SKM-1 treated with dmso at 0.1 percent for 144 hours (cell line): ENCODE measurements around the gene NANOGP8.
"Not testable (repeated sequence)": the region's sequence is repeated elsewhere in the genome, so short reads cannot be mapped to it uniquely, and the experiment has no call there.

Source experiments
- DNase-seq: peaks from one replicate; lab custom pipeline; 2025; ENCODE audit not compliant: unreplicated experiment; lab: John Stamatoyannopoulos, UW

The NANOGP8 gene, protein sequence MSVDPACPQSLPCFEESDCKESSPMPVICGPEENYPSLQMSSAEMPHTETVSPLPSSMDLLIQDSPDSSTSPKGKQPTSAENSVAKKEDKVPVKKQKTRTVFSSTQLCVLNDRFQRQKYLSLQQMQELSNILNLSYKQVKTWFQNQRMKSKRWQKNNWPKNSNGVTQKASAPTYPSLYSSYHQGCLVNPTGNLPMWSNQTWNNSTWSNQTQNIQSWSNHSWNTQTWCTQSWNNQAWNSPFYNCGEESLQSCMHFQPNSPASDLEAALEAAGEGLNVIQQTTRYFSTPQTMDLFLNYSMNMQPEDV

DNA sequence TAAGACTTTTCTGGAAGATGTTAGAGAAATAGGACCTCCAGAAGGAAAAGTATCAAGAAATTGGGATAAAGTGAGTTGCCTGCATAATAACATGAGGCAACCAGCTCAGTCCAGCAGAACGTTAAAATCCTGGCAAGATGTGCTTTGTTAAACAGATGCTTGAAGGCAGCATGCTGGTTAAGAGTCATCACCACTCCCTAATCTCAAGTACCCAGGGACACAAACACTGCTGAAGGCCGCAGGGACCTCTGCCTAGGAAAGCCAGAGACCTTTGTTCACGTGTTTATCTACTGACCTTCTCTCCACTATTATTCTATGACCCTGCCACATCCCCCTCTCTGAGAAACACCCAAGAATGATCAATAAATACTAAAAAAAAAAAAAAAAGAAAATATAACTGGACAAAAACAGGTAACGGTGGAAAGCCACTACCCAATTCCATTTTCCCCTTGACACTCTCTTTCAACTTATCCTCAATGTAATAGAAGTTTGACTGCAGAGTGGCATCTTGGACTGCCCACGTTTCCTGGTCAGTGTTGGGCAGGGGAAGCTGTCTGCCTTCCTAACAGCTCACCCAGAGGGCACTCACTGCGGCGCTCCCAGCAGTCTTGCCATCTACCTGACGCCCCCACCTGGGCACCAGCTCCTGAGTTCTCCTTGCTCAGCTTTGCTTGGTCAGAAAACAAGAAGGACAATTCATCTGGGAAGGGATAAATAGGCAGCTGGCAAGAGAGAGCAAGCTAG lies at the start of gene NANOGP8:
Gene NANOGP8 (minus strand): TSS at position 120 of the 744 bp plus-strand sequence. CDS start 185 bp downstream, outside the sequence.
- DNase-seq = not testable (repeated sequence)

DNA sequence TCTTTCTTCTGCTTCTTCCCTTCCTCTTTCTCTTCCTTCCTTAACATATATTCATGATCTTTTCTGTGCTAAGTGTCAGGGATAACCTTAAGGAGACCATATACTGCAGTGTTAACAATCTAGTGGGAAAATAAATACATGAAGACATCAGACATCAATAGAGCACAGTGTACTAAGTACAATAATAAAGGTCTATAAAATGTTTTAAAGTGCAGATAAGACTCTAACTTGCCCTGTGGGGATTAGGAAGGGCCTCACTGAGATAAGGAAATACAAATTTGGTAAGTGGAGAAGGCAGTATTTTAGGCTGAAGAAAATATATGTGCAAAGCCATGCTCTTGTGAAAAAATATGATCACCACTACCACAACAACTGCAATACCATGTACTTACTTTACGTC lies 49.2 kb upstream of the NANOGP8 start:
- DNase-seq = no peak

DNA sequence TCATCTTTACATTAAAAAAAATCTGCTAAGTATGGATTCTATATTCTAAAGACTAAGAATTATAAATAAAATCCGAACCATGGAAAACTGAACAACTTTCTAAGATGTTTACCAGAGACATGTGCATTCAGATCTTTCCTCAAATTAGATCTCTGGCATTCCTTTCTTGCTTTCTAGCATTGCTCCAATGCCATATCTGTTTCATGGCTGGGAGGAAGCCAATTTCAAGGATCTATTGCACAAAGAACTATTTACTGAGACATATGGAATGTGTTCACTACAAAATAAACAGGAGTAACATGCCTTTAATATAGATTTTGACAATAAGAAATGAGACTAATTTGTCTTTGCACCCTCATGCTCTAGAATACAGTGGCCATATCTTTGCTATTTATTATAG lies 45.1 kb upstream of the NANOGP8 start:
- no peak for DNase-seq

DNA sequence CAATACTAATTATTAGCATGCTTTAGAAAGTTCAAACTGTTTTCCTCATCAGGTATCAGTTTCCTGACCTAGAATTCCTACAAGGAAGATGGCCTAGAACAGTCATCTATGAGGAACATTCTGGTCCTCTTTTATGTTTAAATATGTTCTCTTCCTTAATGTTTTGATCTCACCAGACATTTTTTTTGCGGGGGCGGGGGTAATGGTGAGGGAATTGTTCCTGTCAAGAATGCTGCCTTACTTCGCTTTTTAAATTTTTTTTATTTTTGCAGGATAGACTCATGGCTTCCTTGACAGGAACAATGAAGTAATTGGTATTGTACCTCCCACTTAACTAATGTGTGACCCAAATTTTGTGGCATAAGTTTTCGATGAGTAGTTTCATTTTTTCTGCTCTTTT lies 44.3 kb upstream of the NANOGP8 start:
- no peak for DNase-seq

DNA sequence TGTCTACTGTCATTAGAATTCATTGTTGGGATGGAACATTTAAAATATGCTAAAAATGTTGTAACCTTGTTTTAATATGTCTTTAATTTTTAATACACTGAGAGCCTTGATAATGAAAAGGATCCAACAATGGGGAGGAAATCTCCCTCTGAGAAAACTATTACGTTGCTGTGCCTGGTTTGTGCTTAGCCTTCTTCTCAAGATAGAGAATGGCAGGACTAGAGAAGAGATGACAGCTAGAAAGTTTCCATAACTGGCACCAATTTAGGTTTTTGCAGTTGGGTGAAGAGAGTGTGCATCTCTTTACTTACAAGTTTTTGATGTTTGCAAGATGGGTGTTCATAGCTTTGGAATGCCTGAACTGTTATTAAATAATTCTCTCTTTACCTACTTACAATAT lies 42.6 kb upstream of the NANOGP8 start:
- DNase-seq = no peak

DNA sequence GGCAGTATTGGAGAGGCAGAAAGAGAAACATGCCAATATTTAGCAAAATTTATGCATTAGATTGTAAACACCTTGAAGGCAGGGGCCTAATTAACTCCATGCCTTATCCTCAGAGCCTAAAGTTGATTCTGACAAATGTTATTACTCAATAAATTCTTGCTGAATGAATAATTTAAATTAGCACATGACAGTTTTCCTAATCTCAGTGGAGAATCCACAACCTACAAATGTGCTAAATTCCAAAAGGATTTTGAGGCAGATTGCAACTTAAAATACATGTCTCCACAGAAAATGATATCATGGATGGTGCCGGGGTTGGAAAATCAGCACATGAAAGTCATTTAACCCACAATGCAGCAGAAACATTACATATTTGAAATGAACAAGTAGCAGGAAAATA lies 41.1 kb upstream of the NANOGP8 start:
- no peak for DNase-seq

DNA sequence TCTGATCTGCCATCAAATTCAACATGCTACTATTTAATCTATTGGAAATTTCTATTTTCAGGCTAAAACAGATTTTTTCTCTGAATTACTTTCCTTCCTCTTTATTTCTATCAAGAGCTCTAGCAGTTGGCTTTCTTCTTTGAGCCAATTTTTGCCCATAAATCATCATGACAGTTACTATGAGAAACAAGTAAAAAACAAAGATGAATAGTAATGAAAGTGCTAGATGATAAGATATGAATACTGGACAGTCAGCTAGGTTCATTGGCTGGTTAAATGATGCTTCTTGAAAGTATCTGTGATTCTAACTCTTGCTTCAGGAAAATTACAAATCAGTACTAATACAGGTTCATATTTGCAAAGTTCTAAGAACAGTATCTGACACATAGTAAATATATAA lies 38.6 kb upstream of the NANOGP8 start:
- no peak for DNase-seq

DNA sequence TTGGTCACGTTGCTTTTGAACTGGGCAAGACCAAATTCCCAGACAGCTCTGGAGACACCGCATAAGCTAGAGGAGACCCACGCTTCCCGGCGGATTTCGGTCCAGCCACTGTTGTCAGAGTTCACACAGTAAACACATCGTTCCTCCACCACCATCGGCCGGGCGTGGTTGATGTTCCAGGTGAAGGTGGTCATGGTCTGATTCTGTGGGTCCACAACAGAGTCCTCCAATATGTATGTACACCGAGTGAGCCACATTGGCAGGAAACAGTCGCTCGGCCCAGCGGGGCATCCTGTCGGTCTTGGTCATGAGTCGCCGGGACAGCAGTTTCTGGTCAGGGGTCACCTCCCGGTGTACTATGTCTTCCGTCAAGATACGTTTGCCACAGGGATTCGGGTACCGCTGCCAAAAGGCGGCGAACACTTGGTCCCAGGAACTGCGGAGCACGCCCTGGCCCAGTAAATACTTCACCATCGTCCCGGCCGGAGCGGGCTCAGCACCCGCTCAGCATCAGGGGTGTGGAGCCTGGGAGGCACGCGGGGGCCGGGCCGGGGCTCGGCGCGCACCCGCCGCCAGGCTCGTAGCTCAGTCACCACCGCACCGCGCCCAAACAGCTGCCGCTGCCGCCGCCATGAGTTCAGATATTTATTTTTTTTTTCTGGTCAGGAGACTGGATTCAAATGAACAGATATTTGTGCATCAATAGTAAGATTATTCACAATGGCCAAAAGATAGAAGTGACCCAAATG lies 36.7 kb upstream of the NANOGP8 start:
- DNase-seq = no peak

DNA sequence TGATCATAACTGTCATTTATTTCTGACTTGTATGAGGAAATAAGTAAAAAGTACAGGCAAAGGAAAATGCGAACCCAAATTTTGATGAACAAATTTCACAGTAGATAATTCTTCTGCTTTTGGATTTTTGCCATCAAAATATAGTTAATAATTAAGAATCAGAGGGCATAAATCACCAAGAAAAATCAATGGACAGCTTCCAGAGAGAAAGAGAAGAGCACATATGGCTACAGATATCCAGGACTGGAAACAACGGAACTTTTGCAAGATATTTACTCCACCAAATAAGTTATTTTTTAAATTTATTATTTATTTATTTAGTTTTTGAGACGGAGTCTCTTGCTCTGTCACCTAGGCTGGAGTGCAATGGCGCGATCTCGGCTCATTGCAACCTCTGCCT lies 35.1 kb upstream of the NANOGP8 start:
- no peak for DNase-seq

DNA sequence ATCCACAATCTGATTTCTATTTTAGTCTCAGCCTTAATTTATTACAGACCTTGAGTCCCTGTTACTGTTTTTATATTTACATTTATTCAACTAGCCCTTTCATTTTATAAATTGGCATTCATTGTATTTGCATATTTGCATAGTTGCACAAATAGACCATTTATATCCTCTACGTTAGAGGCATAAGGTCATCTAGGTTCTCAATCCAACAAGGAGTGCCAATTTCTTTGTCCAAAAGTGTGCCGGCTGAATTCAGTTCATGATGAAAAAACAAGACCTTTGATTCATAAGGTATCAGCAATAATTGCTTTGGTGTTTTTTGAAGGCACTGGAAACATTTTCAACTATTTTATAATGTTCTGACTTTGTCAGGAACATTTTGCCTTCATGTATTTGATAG lies 33.9 kb upstream of the NANOGP8 start:
- no peak for DNase-seq

DNA sequence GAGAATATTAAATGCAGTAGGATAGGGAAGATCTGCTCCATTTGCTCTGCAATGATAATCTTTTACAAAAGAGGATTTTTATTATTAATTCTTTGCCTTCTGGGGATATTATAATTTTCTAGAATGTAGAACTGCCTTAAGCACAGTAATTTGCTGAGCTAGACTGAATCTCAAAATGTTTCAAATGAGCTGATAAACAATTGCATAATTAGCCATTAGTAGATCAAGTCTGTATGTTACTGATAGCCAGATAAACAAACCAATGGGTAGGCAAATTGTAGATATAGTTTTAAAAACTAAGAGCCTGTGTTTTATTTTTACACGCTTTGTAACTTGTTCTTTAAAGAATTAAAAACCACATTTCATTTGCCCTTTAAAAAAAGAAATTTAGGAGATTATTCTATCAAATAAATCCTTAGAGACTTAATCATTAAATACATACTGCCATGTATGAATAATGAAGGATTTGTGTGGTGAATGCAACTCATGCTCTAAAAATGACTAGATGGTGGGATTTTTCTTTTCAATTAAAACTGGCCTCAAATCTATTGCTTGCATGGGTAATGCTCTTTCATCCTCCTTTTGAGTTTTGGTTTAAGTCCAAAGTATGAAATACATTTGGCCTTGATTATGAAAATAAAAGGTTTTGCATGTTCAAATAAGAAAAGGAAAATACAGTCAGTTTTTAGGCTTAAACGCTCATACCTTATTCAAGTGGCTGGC lies 32.6 kb upstream of the NANOGP8 start:
- no peak for DNase-seq

DNA sequence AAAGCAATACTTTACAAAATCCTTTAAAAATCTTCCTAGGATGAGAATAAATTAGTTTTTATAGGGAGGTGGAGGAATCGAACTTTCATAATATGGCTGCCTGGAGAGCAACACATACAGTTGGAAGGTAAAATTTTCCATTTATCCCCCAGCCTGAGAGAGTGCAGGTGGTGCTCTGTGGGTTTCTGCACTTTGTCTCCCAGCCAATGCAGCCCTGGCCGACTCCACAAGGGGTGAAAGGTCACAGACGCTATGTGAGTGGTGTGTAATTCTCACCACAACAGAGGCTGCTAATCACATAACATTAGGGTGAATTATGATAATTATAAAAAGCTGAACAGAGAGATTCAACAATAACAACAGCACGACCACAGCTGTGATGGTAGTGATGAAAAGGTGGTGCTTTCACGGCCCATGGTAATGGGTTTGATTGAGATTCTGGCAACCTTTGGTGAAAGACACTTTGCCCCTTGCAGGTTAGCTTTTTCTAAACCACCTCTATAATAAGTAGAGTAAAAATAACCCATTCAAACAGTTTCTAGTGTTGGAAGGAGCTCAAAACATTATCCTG lies 30.1 kb upstream of the NANOGP8 start:
- no peak for DNase-seq

DNA sequence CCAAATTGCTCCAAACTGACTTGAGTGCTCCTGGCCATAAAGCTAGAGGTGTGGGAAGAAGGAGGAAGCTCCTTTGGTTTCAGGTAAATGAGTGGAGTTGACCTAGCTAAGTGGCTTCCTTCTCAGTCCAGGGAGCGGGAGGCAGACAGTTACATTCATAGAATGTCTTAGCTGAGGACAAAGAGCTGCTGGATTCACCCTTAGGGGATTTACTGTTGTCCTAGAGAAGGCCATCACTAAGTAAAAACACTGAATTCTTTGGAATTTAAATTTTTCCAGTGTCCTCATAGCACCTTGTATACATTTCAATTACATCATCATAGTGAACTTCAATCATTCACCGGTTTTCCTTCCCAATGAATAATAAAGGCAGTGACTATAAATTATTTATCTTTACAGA lies 27.3 kb upstream of the NANOGP8 start:
- DNase-seq = no peak

DNA sequence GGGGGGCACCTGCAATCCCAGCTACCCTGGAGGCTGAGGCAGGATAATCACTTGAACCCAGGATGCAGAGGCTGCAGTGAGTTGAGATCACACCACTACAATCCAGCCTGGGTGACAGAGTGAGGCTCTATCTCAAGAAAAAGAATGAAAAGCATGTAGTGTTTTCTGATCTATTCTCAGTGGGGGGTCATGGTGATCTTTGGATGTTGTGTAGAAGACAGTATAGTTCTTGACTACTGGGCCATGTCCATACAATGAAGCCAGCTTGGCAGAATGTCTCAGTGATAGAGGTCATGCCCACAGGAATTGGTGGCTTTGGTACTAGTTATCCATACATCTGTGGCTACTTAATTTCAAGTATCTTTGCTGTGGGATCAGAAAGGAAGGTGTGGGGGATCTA lies 26.8 kb upstream of the NANOGP8 start:
- DNase-seq = no peak

DNA sequence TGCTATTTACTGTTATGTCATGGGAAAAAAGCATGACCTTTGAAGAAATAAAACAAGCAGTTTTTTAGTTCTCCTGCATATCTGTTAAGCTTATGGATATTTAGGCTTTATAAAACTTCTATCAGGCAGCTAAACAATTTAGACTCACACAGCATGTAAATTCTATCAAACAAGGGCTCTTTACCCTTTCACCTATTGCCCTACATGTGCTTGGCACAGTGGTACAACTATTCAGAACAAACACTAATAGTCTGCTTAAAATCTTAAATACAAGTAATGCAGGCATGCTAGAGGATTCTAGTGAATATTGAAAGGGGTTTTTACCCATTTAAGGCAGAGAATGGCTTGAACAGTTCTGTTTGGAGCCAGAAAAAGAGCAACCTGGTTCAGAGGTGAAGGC lies 23.4 kb upstream of the NANOGP8 start:
- no peak for DNase-seq

DNA sequence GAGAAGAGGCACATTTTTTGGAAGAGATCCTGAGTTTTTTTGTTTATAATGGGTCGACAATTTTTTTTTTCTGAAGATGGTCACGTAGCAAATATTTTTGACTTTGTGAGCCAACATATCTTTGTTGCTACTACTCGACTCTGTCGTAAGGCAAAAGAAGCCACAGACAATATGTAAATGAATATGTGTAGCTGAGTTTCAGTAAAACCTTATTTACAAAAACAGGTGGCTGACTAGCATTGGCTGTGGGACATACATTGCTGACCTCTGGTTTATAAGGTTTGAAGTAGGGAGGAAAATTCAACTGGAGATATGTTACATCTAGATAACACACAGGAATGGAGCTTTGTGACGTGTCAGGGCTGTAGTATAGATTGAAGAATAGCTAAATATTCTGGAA lies 22.5 kb upstream of the NANOGP8 start:
- DNase-seq = no peak

DNA sequence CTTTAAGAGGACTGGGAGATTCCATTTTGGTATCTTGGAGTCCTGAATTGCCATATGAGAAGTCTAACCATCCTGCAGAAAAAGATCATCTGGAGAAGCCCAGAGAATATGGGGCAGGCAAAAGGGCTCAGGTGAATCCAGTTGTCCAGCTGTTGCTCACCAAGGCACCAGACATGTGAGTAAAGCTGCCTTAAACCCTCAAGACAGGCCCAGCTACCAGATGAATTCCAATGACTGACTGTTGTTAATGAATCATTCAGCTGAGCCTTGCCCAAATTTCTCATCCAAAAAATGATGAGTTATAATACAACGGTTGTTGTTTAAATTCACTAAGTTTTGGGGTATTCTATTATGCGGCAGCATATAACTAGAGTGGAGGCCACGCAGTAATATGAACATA lies 22.0 kb upstream of the NANOGP8 start:
- DNase-seq = no peak

DNA sequence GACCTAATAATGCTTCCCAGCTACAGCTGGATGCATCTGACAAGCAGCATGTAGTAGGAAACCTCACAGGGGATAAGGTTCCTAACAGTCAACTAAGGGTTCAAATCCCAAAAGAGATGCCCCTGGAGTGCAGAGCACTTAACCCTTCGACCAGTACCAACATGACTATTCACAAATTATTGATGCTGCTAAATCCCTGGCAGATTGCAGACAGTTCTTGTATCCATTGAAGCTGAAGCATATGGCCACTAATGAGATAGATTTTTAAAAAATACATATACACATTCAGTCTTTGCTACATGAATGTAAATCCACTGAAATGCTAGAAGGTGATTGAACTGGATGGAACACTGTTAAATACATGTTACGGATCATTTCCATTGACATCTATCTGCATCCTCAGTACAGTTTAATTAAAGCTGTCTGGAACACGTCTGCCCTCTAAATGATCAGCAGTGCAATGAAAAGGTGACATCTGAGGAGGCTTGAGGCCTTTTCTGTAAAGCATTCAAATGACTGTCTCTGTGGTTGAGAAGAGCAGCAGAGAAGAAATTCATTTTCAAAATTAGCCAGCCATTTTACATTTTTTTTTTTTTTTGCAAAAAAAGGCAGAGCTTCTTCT lies 19.5 kb upstream of the NANOGP8 start:
- no peak for DNase-seq

DNA sequence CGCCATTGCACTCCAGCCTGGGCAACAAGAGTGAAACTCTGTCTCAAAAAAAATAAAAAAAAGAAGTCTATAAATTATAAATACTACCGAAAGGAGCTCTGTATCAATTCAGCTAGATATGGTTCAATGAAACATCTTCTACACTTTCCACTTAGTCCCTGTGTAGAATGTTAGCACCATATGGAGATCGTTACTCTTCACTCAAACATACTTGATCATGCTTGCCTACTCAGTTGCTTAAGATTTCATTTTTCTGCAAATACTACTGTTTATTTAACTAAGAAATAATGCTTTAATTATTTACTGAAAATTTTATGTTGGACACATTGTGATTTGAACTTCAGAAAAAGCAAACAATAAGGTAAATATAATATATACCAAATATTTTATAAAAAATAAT lies 17.1 kb upstream of the NANOGP8 start:
- DNase-seq = no peak

DNA sequence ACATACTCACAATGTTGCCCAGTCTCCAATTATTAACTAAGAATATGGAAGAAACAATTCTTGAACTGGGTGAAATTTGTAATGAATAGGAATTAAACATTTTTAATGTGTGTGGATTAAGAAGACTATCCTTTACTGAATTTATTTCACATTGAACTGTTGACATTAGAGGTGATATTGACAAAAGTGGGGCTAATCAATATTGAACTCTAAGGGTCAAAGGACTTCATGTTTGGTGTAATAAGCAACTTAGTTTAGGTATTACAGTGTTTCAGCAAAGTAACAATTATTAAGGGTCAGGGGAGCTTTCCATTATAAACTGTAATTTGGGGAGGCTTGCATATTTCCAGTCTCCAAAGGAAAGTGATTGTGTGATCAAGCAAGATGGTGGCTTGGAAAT lies 16.2 kb upstream of the NANOGP8 start:
- no peak for DNase-seq

DNA sequence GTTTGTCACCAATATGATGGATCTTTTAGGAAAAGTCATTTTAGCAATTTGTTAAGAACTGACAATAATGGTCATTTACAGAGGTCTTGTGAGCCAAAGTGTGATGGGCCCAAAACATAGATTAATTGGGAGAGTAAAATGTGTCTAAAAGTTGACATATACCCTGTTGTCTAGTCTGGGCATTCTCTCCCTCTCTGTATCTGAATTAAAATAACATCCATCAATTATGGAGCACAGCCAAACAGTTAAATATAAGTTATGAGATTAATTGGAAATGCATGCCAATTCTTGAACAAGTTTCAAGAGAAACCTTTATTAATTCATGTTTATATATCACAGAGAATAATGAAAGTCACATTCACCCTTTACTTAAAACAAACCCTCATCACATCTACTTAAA lies 13.6 kb upstream of the NANOGP8 start:
- no peak for DNase-seq
